HUDEP-2 (cell line): ENCODE results near the gene DNPH1.

Experiments used
- DNase-seq, 76 experiments: peaks; one replicate each; lab custom pipeline; 2025; ENCODE audit not compliant: unreplicated experiment in 76 of 76; lab: John Stamatoyannopoulos, UW

The DNPH1 gene

GRCh38 chr6:43186019-43186418 is 43.3 kb downstream of the DNPH1 start:
- no peak for DNase-seq

- DNase-seq = no peak
Observed at GRCh38 chr6:43185391-43185985, 43.8 kb downstream of the DNPH1 start.

GRCh38 chr6:43184268-43184985 is 44.9 kb downstream of the DNPH1 start:
- DNase-seq = no peak

GRCh38 chr6:43183441-43183840 is 45.8 kb downstream of the DNPH1 start:
- DNase-seq = no peak

- DNase-seq = peak in 70 of 76 experiments; percentile 22 to 90 (median 70)
Observed at GRCh38 chr6:43181942-43182860, 47.1 kb downstream of the DNPH1 start, which contains the start of gene CUL9. CUL9 (plus strand) TSS chr6:43182196; CDS start chr6:43184311, 2,115 bp downstream.

DNA sequence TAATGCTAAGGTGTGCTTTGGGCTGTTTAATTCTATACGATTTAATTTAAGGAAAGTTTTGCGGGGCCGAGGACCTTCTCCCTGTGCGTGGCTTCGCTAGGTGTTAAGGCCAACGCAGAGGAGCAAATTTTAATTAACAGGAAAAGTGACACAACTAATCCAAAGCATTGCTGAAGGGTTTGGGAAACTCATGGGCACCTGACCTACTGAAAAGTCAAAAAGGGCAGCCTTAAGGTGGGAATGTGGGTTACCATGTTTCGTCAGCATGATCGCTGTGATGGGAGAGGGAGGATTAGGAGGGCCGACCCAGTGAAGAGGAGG is 47.7 kb downstream of the DNPH1 start:
- no peak for DNase-seq

- no peak for DNase-seq
Observed at GRCh38 chr6:43180985-43181384, 48.3 kb downstream of the DNPH1 start.

DNA sequence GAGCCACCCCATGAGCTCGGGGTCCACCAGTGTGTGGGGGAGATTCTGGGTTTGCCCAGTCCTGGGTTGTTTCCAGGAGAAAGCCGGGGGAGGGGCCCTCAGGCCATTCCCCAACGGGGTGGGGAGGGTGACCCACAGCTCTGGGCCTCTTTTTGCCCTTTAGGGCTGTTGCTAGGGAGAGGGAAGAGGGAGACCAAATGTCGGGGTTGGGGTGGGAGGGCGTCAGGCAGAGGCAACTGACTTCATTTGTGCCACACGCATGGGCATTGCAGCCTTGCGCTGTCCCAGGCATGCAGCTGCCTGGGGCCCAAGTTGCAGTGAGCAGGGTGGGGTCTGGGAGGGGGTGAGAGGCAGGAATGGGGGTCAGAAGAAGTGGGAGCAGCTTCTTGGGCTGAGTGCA is 49.2 kb downstream of the DNPH1 start:
- DNase-seq = no peak

GRCh38 chr6:43178951-43179830 is 50.1 kb downstream of the DNPH1 start:
- no peak for DNase-seq

DNA sequence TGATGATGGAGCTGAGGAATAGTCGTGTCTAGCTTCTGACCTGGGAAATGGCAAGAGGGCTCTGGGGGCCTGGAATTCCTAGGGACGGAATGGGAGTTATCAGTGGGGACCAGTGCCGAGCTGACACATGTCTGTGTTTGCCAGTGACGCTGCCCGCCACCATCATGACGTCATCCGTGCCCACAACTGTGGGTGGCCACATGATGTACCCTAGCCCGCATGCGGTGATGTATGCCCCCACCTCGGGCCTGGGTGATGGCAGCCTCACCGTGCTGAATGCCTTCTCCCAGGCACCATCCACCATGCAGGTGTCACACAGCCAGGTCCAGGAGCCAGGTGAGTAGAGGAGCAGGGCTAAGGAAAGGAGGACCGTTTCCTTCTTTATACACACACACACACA is 51.1 kb downstream of the DNPH1 start:
- no peak for DNase-seq

DNA sequence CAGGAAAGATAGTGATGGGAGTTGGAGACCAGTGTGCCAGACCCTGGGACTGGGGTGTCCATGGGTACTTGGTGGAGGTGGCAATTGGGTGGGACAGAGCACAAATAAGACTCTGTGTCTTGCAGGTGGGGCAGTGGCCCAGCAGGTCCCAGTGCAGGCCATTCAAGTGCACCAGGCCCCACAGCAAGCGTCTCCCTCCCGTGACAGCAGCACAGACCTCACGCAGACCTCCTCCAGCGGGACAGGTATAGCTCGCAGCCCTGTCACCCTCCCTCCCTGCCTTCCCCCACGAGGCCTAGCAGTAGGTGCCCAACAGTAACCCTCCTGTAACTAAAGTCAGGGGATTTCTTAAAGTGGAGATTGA is 52.9 kb downstream of the DNPH1 start:
- no peak for DNase-seq

- DNase-seq = no peak
Observed at GRCh38 chr6:43175676-43176422, 53.4 kb downstream of the DNPH1 start.
